ENCODE data around the gene FAM3B.

GRCh38 chr21:41319273-41319672, 2.7 kb downstream of the FAM3B start:
- TF ChIP-seq POLR2A (IDR thresholded peaks at IDR 0.05; ENCODE audit: low read depth, low read length) (no peak), POLR2AphosphoS5 (IDR thresholded peaks at IDR 0.05; ENCODE audit: low read depth, low read length) (no peak), TAF1 (IDR thresholded peaks at IDR 0.05; ENCODE audit: low read depth, low read length) (no peak), PAX5 (IDR thresholded peaks at IDR 0.05; ENCODE audit: insufficient read depth, low read length, severe bottlenecking) (no peak)

Measured in GM12891 (cell line).